ENCODE results near the gene MAT2A.

The MAT2A gene

GRCh38 chr2:85538507-85539360 is at the start of gene MAT2A:
Gene MAT2A (plus strand): TSS chr2:85539168. CDS start chr2:85539288, 120 bp downstream.
- Histone ChIP-seq H3K9ac (ENCODE audit: low read depth, low read length) (peak within 1 kb of the TSS; percentile 93), H3K9me3 (ENCODE audit: control insufficient read depth, insufficient read depth, low read length) (no peaks in the 10 kb centered on the region), H3K36me3 (ENCODE audit: insufficient read depth, low read length) (peaks cover 32% of the 10 kb centered on the region), H3K4me1 (ENCODE audit: insufficient read depth, low read length) (peaks cover 18% of the 10 kb centered on the region)

GRCh38 chr2:85490861-85491755 is 47.9 kb upstream of the MAT2A start:
- H3K9me3 ChIP-seq (ENCODE audit: control insufficient read depth, insufficient read depth, low read length) = 0 out of 2 replicates have a peak, but pooled peaks cover 2% of the 10 kb centered on the region
- no peaks in the 10 kb centered on the region for H3K36me3 ChIP-seq (ENCODE audit: insufficient read depth, low read length)
- H3K4me1 ChIP-seq (ENCODE audit: insufficient read depth, low read length) = no peaks in the 10 kb centered on the region
- no peak overlapping the region for H3K9ac ChIP-seq (ENCODE audit: low read depth, low read length)

- H3K36me3 ChIP-seq (ENCODE audit: insufficient read depth, low read length) = no peaks in the 10 kb centered on the region
- H3K9me3 ChIP-seq (ENCODE audit: control insufficient read depth, insufficient read depth, low read length) = no peaks in the 10 kb centered on the region
- H3K9ac ChIP-seq (ENCODE audit: low read depth, low read length) = no peak overlapping the region
- H3K4me1 ChIP-seq (ENCODE audit: insufficient read depth, low read length) = peaks cover 4% of the 10 kb centered on the region
Measured at GRCh38 chr2:85496436-85496835, 42.5 kb upstream of the MAT2A start.

- Histone ChIP-seq H3K9ac (ENCODE audit: low read depth, low read length) (no peak overlapping the region), H3K9me3 (ENCODE audit: control insufficient read depth, insufficient read depth, low read length) (no peaks in the 10 kb centered on the region), H3K4me1 (ENCODE audit: insufficient read depth, low read length) (peaks cover 4% of the 10 kb centered on the region), H3K36me3 (ENCODE audit: insufficient read depth, low read length) (no peaks in the 10 kb centered on the region)
Measured at GRCh38 chr2:85497944-85498630, 40.9 kb upstream of the MAT2A start.

- H3K4me1 ChIP-seq (ENCODE audit: insufficient read depth, low read length) = peaks cover 4% of the 10 kb centered on the region
- H3K36me3 ChIP-seq (ENCODE audit: insufficient read depth, low read length) = no peaks in the 10 kb centered on the region
- H3K9me3 ChIP-seq (ENCODE audit: control insufficient read depth, insufficient read depth, low read length) = no peaks in the 10 kb centered on the region
- no peak overlapping the region for H3K9ac ChIP-seq (ENCODE audit: low read depth, low read length)
Measured at GRCh38 chr2:85501248-85501647, 37.7 kb upstream of the MAT2A start.

GRCh38 chr2:85502720-85503119 is 36.2 kb upstream of the MAT2A start:
- no peaks in the 10 kb centered on the region for H3K9me3 ChIP-seq (ENCODE audit: control insufficient read depth, insufficient read depth, low read length)
- H3K9ac ChIP-seq (ENCODE audit: low read depth, low read length) = no peak overlapping the region
- H3K36me3 ChIP-seq (ENCODE audit: insufficient read depth, low read length) = no peaks in the 10 kb centered on the region
- H3K4me1 ChIP-seq (ENCODE audit: insufficient read depth, low read length) = peaks cover 4% of the 10 kb centered on the region

GRCh38 chr2:85503168-85503850 is 35.7 kb upstream of the MAT2A start:
- Histone ChIP-seq H3K4me1 (ENCODE audit: insufficient read depth, low read length) (peaks cover 4% of the 10 kb centered on the region), H3K36me3 (ENCODE audit: insufficient read depth, low read length) (no peaks in the 10 kb centered on the region), H3K9me3 (ENCODE audit: control insufficient read depth, insufficient read depth, low read length) (no peaks in the 10 kb centered on the region), H3K9ac (ENCODE audit: low read depth, low read length) (no peak overlapping the region)

- Histone ChIP-seq H3K9ac (ENCODE audit: low read depth, low read length) (no peak overlapping the region), H3K9me3 (ENCODE audit: control insufficient read depth, insufficient read depth, low read length) (no peaks in the 10 kb centered on the region), H3K4me1 (ENCODE audit: insufficient read depth, low read length) (peaks cover 4% of the 10 kb centered on the region; the same call in 1 of the 2 replicates), H3K36me3 (ENCODE audit: insufficient read depth, low read length) (no peaks in the 10 kb centered on the region)
Measured at GRCh38 chr2:85503851-85504777, 34.9 kb upstream of the MAT2A start.

- H3K9me3 ChIP-seq (ENCODE audit: control insufficient read depth, insufficient read depth, low read length) = no peaks in the 10 kb centered on the region
- H3K9ac ChIP-seq (ENCODE audit: low read depth, low read length) = no peak overlapping the region
- H3K4me1 ChIP-seq (ENCODE audit: insufficient read depth, low read length) = peaks cover 4% of the 10 kb centered on the region; the same call in 1 of the 2 replicates
- no peaks in the 10 kb centered on the region for H3K36me3 ChIP-seq (ENCODE audit: insufficient read depth, low read length)
Measured at GRCh38 chr2:85504778-85505261, 34.1 kb upstream of the MAT2A start.

- no peaks in the 10 kb centered on the region for H3K36me3 ChIP-seq (ENCODE audit: insufficient read depth, low read length)
- no peaks in the 10 kb centered on the region for H3K9me3 ChIP-seq (ENCODE audit: control insufficient read depth, insufficient read depth, low read length)
- H3K4me1 ChIP-seq (ENCODE audit: insufficient read depth, low read length) = no peaks in the 10 kb centered on the region
- H3K9ac ChIP-seq (ENCODE audit: low read depth, low read length) = no peak overlapping the region
Measured at GRCh38 chr2:85505551-85506238, 33.3 kb upstream of the MAT2A start.

GRCh38 chr2:85506768-85507181 is 32.2 kb upstream of the MAT2A start:
- no peaks in the 10 kb centered on the region for H3K9me3 ChIP-seq (ENCODE audit: control insufficient read depth, insufficient read depth, low read length)
- H3K9ac ChIP-seq (ENCODE audit: low read depth, low read length) = no peak overlapping the region
- H3K4me1 ChIP-seq (ENCODE audit: insufficient read depth, low read length) = no peaks in the 10 kb centered on the region
- no peaks in the 10 kb centered on the region for H3K36me3 ChIP-seq (ENCODE audit: insufficient read depth, low read length)

GRCh38 chr2:85511008-85511811 is 27.8 kb upstream of the MAT2A start:
- no peak overlapping the region for H3K9ac ChIP-seq (ENCODE audit: low read depth, low read length)
- H3K9me3 ChIP-seq (ENCODE audit: control insufficient read depth, insufficient read depth, low read length) = no peaks in the 10 kb centered on the region
- H3K36me3 ChIP-seq (ENCODE audit: insufficient read depth, low read length) = no peaks in the 10 kb centered on the region
- H3K4me1 ChIP-seq (ENCODE audit: insufficient read depth, low read length) = no peaks in the 10 kb centered on the region
